ENCODE results near the gene BCL11B. TPM values are rescaled to one million over a fixed set of nuclear protein-coding genes. Genes with fewer than 3 reads are reported as not detected.

The BCL11B gene
- total RNA-seq, 1 donor from 2014 or later: 0.16 TPM

Other genes with a start within 250 kb of the BCL11B start
- 135 TPM for gene SETD3, start 208.7 kb upstream of the BCL11B start, total RNA-seq
- 31.2 TPM for gene CCNK, start 209.2 kb upstream of the BCL11B start, total RNA-seq